GM12878 (cell line): ENCODE measurements around the gene PIK3R4. TPM values are rescaled to one million over a fixed set of nuclear protein-coding genes. Genes with fewer than 3 reads are reported as not detected.

Experiments
- ATAC-seq: fragments of 200-7000 bp; cut with Tn5 transposase; 3 replicates; pipeline ENCODE4 v1.9.1; 2020; ENCODE audit warnings: mild to moderate bottlenecking, moderate library complexity
- BruUV-seq: library from RNA; stranded (reverse); fragments of 400-500 nt; replicated peaks from 2 replicates; lab custom pipeline; 2021; lab: Mats Ljungman, UMichigan
- CTCF ChIA-PET: fragments of 300-600 bp; sonication (Branson Sonifier 250); formaldehyde crosslinking; extraction: SDS; loops from one replicate; lab custom pipeline; 2021; ENCODE audit warnings: inconsistent platforms; lab: Yijun Ruan, JAX
- POLR2A ChIA-PET: fragments of 350-600 bp; formaldehyde crosslinking; extraction: SDS; loops from one replicate; lab custom pipeline; 2021; ENCODE audit warnings: inconsistent platforms; lab: Charles Lee
- RAD21 ChIA-PET: fragments of 300-600 bp; sonication (Branson Sonifier 250); formaldehyde crosslinking; loops from one replicate; lab custom pipeline; 2023; ENCODE audit warnings: antibody characterized with exemption; ENCODE audit not compliant: unreplicated experiment; lab: Charles Lee
- SMC1A ChIA-PET: fragments of 300-600 bp; sonication (Branson Sonifier 250); formaldehyde crosslinking; loops from one replicate; lab custom pipeline; 2023; ENCODE audit not compliant: unreplicated experiment, uncharacterized antibody; lab: Charles Lee
- DNase-seq: peaks from one replicate; pipeline ENCODE4 v3.0.0-alpha.2; 2011; ENCODE audit warnings: low read depth, low spot score
- FAIRE-seq: peaks from 3 replicates; lab custom pipeline; 2011; peaks lifted over from hg19 to GRCh38; lab: Jason Lieb, UNC
- H2AFZ ChIP-seq: 2 replicates; pipeline ENCODE4 v1.6.0; 2011; ENCODE audit warnings: low read depth, low read length, control low read depth; ENCODE audit not compliant: control insufficient read depth
- H3K27ac ChIP-seq: 2 replicates; pipeline ENCODE4 v1.5.1; 2011; ENCODE audit warnings: control low read depth; ENCODE audit not compliant: control insufficient read depth, insufficient read depth
- H3K27me3 ChIP-seq, 2 experiments: replicated peaks in 1 of 2; 2 replicates each; pipeline versions ENCODE4 v1.6.0 to v1.6.1; 2011; ENCODE audit warnings: low read length in 1 of 2; ENCODE audit not compliant: control insufficient read depth in 2 of 2, insufficient read depth in 2 of 2
- H3K36me3 ChIP-seq, 2 experiments: 2 replicates each; pipeline ENCODE4 v1.5.1; 2011; ENCODE audit warnings: low read length in 1 of 2; ENCODE audit not compliant: control insufficient read depth in 2 of 2, insufficient read depth in 2 of 2
- H3K4me1 ChIP-seq: 2 replicates; pipeline ENCODE4 v1.6.1; 2011; ENCODE audit warnings: mild to moderate bottlenecking, low read length, moderate library complexity, mixed read lengths; ENCODE audit not compliant: control insufficient read depth, insufficient read depth
- H3K4me2 ChIP-seq: 2 replicates; pipeline ENCODE4 v1.6.0; 2011; ENCODE audit warnings: control low read depth; ENCODE audit not compliant: control insufficient read depth, insufficient read depth
- H3K4me3 ChIP-seq: fragments of 200-600 bp; sonication (generic); 2 replicates; pipeline ENCODE4 v1.5.1; 2016
- H3K79me2 ChIP-seq: 2 replicates; pipeline ENCODE4 v1.6.0; 2011; ENCODE audit warnings: low read length; ENCODE audit not compliant: control insufficient read depth, insufficient read depth
- H3K9ac ChIP-seq: 2 replicates; pipeline ENCODE4 v1.8.0; 2011; ENCODE audit warnings: low read length, control low read depth, mixed read lengths; ENCODE audit not compliant: control insufficient read depth, insufficient read depth
- H3K9me3 ChIP-seq: replicated peaks from 3 replicates; pipeline ENCODE4 v1.5.1; 2011; ENCODE audit warnings: mild to moderate bottlenecking, low read length; ENCODE audit not compliant: control insufficient read depth, insufficient read depth
- H4K20me1 ChIP-seq: 2 replicates; pipeline ENCODE4 v1.6.0; 2011; ENCODE audit not compliant: control insufficient read depth, insufficient read depth
- CBX5 ChIP-seq: sonication (generic); IDR thresholded peaks from 2 replicates; pipeline ENCODE4 v1.6.1; 2016; ENCODE audit warnings: low read depth, moderate library complexity, mild to moderate bottlenecking, inconsistent platforms
- CEBPB ChIP-seq, 2 experiments: fragments of 150-350 bp in 1 of 2; IDR thresholded peaks; 2 replicates each; pipeline ENCODE4 v1.6.1; 2012 to 2014; ENCODE audit warnings: low read depth in 2 of 2, low read length in 2 of 2, borderline replicate concordance in 1 of 2, inconsistent platforms in 1 of 2
- ETV6 ChIP-seq, 2 experiments: fragments of 450-650 bp in 1 of 2; IDR thresholded peaks in 1 of 2; conservative IDR thresholded peaks in 1 of 2; 2 replicates each; pipeline ENCODE4 v1.6.1; 2014; ENCODE audit warnings: antibody characterized with exemption in 1 of 2, borderline replicate concordance in 1 of 2, low read depth in 1 of 2, mild to moderate bottlenecking in 1 of 2, moderate library complexity in 1 of 2
- FOXK2 ChIP-seq: fragments of 450-650 bp; IDR thresholded peaks from 2 replicates; pipeline ENCODE4 v1.6.1; 2017; ENCODE audit warnings: mild to moderate bottlenecking, moderate library complexity
- HDAC6 ChIP-seq: fragments of 200-600 bp; sonication (generic); IDR thresholded peaks from one replicate; pipeline ENCODE4 v1.8.0; 2017; ENCODE audit warnings: antibody characterized with exemption; ENCODE audit not compliant: unreplicated experiment
- KLF5 ChIP-seq: fragments of 450-650 bp; IDR thresholded peaks from 2 replicates; pipeline ENCODE4 v1.6.1; 2014; ENCODE audit warnings: mild to moderate bottlenecking; ENCODE audit not compliant: partially characterized antibody
- MLLT1 ChIP-seq: fragments of 450-650 bp; IDR thresholded peaks from 2 replicates; pipeline ENCODE4 v1.6.1; 2016; ENCODE audit warnings: mild to moderate bottlenecking
- RB1 ChIP-seq: fragments of 450-650 bp; formaldehyde crosslinking; IDR thresholded peaks from 2 replicates; pipeline ENCODE4 v1.6.1; 2017; ENCODE audit warnings: mild to moderate bottlenecking, borderline replicate concordance
- SP1 ChIP-seq: IDR thresholded peaks from one replicate; pipeline ENCODE4 v1.6.1; 2011; ENCODE audit warnings: low read depth, low read length
- WGBS: methylation state at CpG from one replicate; pipeline ENCODE4 v1.1.6; 2016; ENCODE audit warnings: low lambda C conversion rate; ENCODE audit not compliant: insufficient replicate concordance, insufficient coverage; ENCODE audit errors: missing lambda C conversion rate; 5-methylcytosine and 5-hydroxymethylcytosine counted together
- in situ Hi-C: fragments of 300-500 bp; cut with MboI; formaldehyde crosslinking; loops from 9 replicates; pipeline ENCODE4 v1.14.3; 2018; ENCODE audit warnings: mixed read lengths
- intact Hi-C: fragments of 100-400 bp; cut with micrococcal nuclease; formaldehyde crosslinking; loops from one replicate; pipeline ENCODE4 v1.14.2; 2022; ENCODE audit not compliant: unreplicated experiment
- polyA plus RNA-seq, 11 experiments: library from polyadenylated mRNA; depleted of rRNA in 4 of 11; unstranded in 6 of 11; stranded (reverse) in 5 of 11; fragments of >200 nt; fragmentation: Nextera tagmentation in 4 of 11; fragmentation: Illumina TruSeq in 1 of 11; extraction: Ambion mirVana in 4 of 11; extraction: Trizol in 1 of 11; gene quantifications; 1 replicate in 1 of 11; 2 replicates in 10 of 11; pipeline versions ENCODE4 v1.2.1 to v1.2.3, GENCODE V29; 2011 to 2016; ENCODE audit warnings: inconsistent platforms in 2 of 11, missing spikeins in 2 of 11, low read depth in 1 of 11
- total RNA-seq, 4 experiments: library from RNA; depleted of rRNA in 3 of 4; stranded (reverse); fragments of >200 nt in 3 of 4; fragmentation: Illumina TruSeq in 1 of 4; extraction: Trizol in 1 of 4; gene quantifications; 2 replicates each; pipeline versions ENCODE4 v1.2.1 to v1.2.3, GENCODE V29; 2013 to 2021

PIK3R4 gene
- total and polyA plus RNA-seq, 10 of the 15 experiments (the other 5 are each of a cell fraction or from before 2014, with no cell fraction given): 22.6 to 50.2 (median 31.1) TPM

GRCh38 chr3:130792246-130792645 is 45.6 kb upstream of the PIK3R4 start:
- in situ Hi-C loops (no loop called here), intact Hi-C loops (no loop called here)
- BruUV-seq: no TSS peak
- Histone ChIP-seq H3K79me2 (no peaks in the 10 kb centered on the region), H3K4me1 (no peaks in the 10 kb centered on the region), H4K20me1 (no peaks in the 10 kb centered on the region), H3K36me3 (no peaks in the 10 kb centered on the region), H2AFZ (no peak overlapping the region), H3K4me3 (no peak overlapping the region), H3K9me3 (no peaks in the 10 kb centered on the region), H3K27ac (no peak overlapping the region), H3K27me3 (no peaks in the 10 kb centered on the region), H3K9ac (no peak overlapping the region), H3K4me2 (no peak overlapping the region)
- CTCF ChIA-PET: interaction anchor here (1.0 to 1.5 kb wide), 3 partner anchors 14 to 99 kb away, joined by 3 to 6 read pairs (median 3); no protein-coding TSS in a partner anchor
- POLR2A ChIA-PET: interaction anchor here (0.6 kb wide), 1 partner anchor 91 kb away, joined by 4 read pairs; no protein-coding TSS in a partner anchor
- no peak for ATAC-seq
- RAD21 ChIA-PET: interaction anchor here (0.8 to 1.4 kb wide), 2 partner anchors 44 to 47 kb away, joined by 3 to 5 read pairs; no protein-coding TSS in a partner anchor
- no peak for DNase-seq
- TF ChIP-seq KLF5 (no peak), RB1 (no peak), HDAC6 (no peak), FOXK2 (no peak), CEBPB (IDR thresholded peaks at IDR 0.05; ENCODE audit: borderline replicate concordance in 1 of 2, low read depth in 2 of 2, low read length in 2 of 2) (no peak), ETV6 (conservative IDR thresholded peaks at IDR 0.05 in 1 of 2, IDR thresholded peaks at IDR 0.05 in 1 of 2; ENCODE audit: borderline replicate concordance in 1 of 2, low read depth in 1 of 2) (no peak), SP1 (no peak), MLLT1 (no peak), CBX5 (no peak)
- FAIRE-seq: no peak
- SMC1A ChIA-PET: interaction anchor here (0.9 to 1.2 kb wide), 3 partner anchors 9 to 39 kb away, joined by 3 to 4 read pairs (median 3); no protein-coding TSS in a partner anchor
- WGBS: 76% methylated on average over 2 of the region's 2 CpGs
